ENCODE results near the gene RMDN3.

RMDN3 gene

DNA sequence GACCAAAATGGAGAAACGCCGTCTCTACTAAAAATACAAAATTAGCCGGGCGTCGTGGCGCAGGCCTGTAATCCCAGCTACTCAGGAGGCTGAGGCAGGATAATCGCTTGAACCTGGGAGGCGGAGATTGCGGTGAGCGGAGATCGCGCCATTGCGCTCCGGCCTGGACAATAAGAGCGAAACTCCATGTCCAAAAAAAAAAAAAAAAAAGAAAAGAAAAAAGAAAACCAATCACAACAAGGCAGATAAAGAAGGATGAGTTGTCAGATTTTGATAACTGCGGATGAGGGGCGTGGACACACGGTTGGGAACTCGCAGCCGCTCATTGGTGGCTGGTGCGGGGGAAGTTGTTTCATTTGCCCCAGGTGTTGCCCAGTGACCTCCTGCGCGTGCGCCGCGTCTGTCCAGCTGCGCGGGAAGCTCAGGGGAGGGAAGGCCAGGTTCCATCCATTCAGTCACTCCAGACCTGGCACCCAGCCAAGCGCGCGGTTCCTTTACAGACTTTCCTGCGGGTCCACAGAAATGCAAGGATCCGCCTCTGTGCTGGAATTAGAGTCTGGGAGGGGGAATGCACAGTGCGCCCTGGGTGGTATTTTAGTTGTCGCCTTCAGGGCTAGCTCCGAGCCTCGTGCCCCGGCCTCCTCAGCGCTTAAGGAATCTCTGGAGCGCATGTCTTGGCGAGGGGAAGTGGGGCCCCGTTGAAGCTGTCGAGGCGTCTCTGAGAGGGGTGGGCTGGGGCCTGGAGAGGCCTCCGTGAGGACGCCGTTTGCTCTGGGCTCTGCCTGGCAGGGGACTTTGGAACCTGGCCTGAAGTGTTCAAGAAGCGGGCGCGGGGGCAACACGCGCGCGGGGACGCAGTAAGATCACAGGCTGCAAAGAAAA, 8.1 kb upstream of the RMDN3 start:
- Histone ChIP-seq H3K18ac (ENCODE audit: low read length) (peak overlapping the region; percentile 35), H2AFZ (ENCODE audit: insufficient read depth, low read length, poor library complexity) (peak overlapping the region; percentile 59), H3K14ac (ENCODE audit: low read length) (peak overlapping the region; percentile 86), H3K27ac (ENCODE audit: low read depth, low read length) (peak overlapping the region; percentile 22), H4K12ac (ENCODE audit: low read depth, low read length) (peak overlapping the region; percentile 49), H3K36me3 (ENCODE audit: control insufficient read depth in 1 of 2, insufficient read depth in 2 of 2, low read length in 2 of 2) (peaks cover 10 to 11% of the 10 kb centered on the region in 2 experiments), H3K4me3 (ENCODE audit: low read depth, low read length) (peak overlapping the region; percentile 64), H2BK5ac (ENCODE audit: low read depth, low read length, poor library complexity) (no peak overlapping the region), H2BK120ac (ENCODE audit: insufficient read depth, low read length, poor library complexity) (no peak overlapping the region), H2AK5ac (ENCODE audit: low read length) (no peak overlapping the region), H4K8ac (ENCODE audit: low read depth, low read length) (peak overlapping the region; percentile 88), H3K79me2 (ENCODE audit: control insufficient read depth, insufficient read depth, low read length, poor library complexity) (no peaks in the 10 kb centered on the region), H2BK12ac (ENCODE audit: low read length) (no peak overlapping the region), H3K4me2 (ENCODE audit: low read length) (peak overlapping the region; percentile 75), H4K91ac (ENCODE audit: low read depth, low read length) (peak overlapping the region; percentile 53), H3K4me1 (ENCODE audit: control insufficient read depth in 1 of 2, insufficient read depth in 2 of 2, low read length in 2 of 2) (peaks cover 18 to 19% of the 10 kb centered on the region in 2 experiments), H3K4ac (ENCODE audit: low read depth, low read length) (peak overlapping the region; percentile 3), H3K9me3 (ENCODE audit: insufficient read depth, low read depth, low read length) (peaks cover 2% of the 10 kb centered on the region), H3K27me3 (ENCODE audit: insufficient read depth, low read length) (no peaks in the 10 kb centered on the region), H3K9ac (ENCODE audit: low read length) (peak overlapping the region; percentile 30), H3K23ac (ENCODE audit: low read length) (no peak overlapping the region), H3K79me1 (ENCODE audit: low read length) (peaks cover 11% of the 10 kb centered on the region)
- WGBS (ENCODE audit: extremely low coverage, insufficient coverage, insufficient read length), result no CpG with 5 or more reads among the region's 55 CpGs
- DNase-seq, result peak; percentile 98 to 100

DNA sequence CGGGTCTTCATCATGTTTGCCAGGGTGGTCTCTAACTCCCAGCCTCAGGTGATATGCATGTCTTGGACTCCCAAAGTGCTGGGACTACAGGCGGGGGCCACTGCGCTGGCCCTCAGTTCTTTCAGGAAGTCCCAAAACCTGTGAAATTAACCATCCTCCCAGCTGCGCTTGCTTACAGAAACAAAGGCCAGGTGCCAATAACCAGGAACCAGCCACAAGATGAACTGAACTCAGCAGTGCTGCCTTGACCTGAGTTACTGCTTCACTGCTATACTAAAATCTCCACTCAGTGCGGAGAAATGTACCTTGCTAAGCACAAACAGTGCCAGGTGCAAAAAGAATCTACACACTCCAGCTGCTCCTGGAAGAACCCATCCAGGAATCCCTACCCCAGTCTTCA, 4.9 kb upstream of the RMDN3 start:
- H3K14ac ChIP-seq (ENCODE audit: low read length), result no peak overlapping the region
- H2BK120ac ChIP-seq (ENCODE audit: insufficient read depth, low read length, poor library complexity), result no peak overlapping the region
- H3K36me3 ChIP-seq (ENCODE audit: control insufficient read depth in 1 of 2, insufficient read depth in 2 of 2, low read length in 2 of 2), result no peaks in the 10 kb centered on the region
- H3K18ac ChIP-seq (ENCODE audit: low read length), result no peak overlapping the region
- H2AK5ac ChIP-seq (ENCODE audit: low read length), result no peak overlapping the region
- H2BK12ac ChIP-seq (ENCODE audit: low read length), result no peak overlapping the region
- no peak overlapping the region for H3K27ac ChIP-seq (ENCODE audit: low read depth, low read length)
- H4K12ac ChIP-seq (ENCODE audit: low read depth, low read length), result no peak overlapping the region
- DNase-seq, result no peak
- H3K4me1 ChIP-seq (ENCODE audit: control insufficient read depth in 1 of 2, insufficient read depth in 2 of 2, low read length in 2 of 2), result peaks cover 13 to 17% of the 10 kb centered on the region in 2 experiments
- no peak overlapping the region for H3K23ac ChIP-seq (ENCODE audit: low read length)
- no peak overlapping the region for H4K8ac ChIP-seq (ENCODE audit: low read depth, low read length)
- H3K27me3 ChIP-seq (ENCODE audit: insufficient read depth, low read length), result no peaks in the 10 kb centered on the region
- no peak overlapping the region for H4K91ac ChIP-seq (ENCODE audit: low read depth, low read length)
- H3K9me3 ChIP-seq (ENCODE audit: insufficient read depth, low read depth, low read length), result peaks cover 2% of the 10 kb centered on the region
- H2AFZ ChIP-seq (ENCODE audit: insufficient read depth, low read length, poor library complexity), result no peak overlapping the region
- no peak overlapping the region for H3K4me2 ChIP-seq (ENCODE audit: low read length)
- H3K79me1 ChIP-seq (ENCODE audit: low read length), result peaks cover 15% of the 10 kb centered on the region
- H2BK5ac ChIP-seq (ENCODE audit: low read depth, low read length, poor library complexity), result no peak overlapping the region
- WGBS (ENCODE audit: extremely low coverage, insufficient coverage, insufficient read length), result no CpG with 5 or more reads among the region's 5 CpGs
- H3K4ac ChIP-seq (ENCODE audit: low read depth, low read length), result no peak overlapping the region
- H3K9ac ChIP-seq (ENCODE audit: low read length), result no peak overlapping the region
- no peak overlapping the region for H3K4me3 ChIP-seq (ENCODE audit: low read depth, low read length)
- H3K79me2 ChIP-seq (ENCODE audit: control insufficient read depth, insufficient read depth, low read length, poor library complexity), result peaks cover under 1% of the 10 kb centered on the region

DNA sequence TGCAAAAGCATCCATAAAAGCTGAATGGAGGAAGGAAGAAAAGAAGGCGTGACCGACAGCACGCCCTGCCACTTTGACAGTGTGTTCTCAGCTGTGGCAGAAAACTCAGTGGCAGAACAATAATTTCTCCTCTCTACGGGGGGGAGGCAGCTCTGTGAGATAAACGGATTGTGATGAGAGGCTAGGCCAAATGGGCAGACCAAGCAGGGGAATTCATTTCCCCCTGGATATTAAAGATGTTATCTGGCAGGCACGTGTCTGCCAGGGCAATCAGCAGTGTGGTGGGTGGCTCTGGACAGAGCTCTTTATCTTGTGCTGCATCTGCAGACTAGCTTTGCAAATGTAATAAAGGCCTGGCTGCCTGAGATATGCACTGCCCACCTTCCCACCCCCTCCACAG, 1.9 kb upstream of the RMDN3 start:
- Histone ChIP-seq H2AK5ac (ENCODE audit: low read length) (no peak overlapping the region), H3K14ac (ENCODE audit: low read length) (no peak overlapping the region), H3K27me3 (ENCODE audit: insufficient read depth, low read length) (no peaks in the 10 kb centered on the region), H2BK120ac (ENCODE audit: insufficient read depth, low read length, poor library complexity) (no peak overlapping the region), H2BK5ac (ENCODE audit: low read depth, low read length, poor library complexity) (no peak overlapping the region), H3K4ac (ENCODE audit: low read depth, low read length) (no peak overlapping the region), H3K23ac (ENCODE audit: low read length) (no peak overlapping the region), H3K36me3 (ENCODE audit: control insufficient read depth in 1 of 2, insufficient read depth in 2 of 2, low read length in 2 of 2) (peaks cover 1 to 3% of the 10 kb centered on the region in 2 experiments), H2AFZ (ENCODE audit: insufficient read depth, low read length, poor library complexity) (no peak overlapping the region), H3K79me1 (ENCODE audit: low read length) (peaks cover 9% of the 10 kb centered on the region), H3K4me2 (ENCODE audit: low read length) (no peak overlapping the region), H3K9ac (ENCODE audit: low read length) (no peak overlapping the region), H3K79me2 (ENCODE audit: control insufficient read depth, insufficient read depth, low read length, poor library complexity) (peaks cover 5% of the 10 kb centered on the region), H3K27ac (ENCODE audit: low read depth, low read length) (no peak overlapping the region), H4K8ac (ENCODE audit: low read depth, low read length) (no peak overlapping the region), H4K91ac (ENCODE audit: low read depth, low read length) (no peak overlapping the region), H4K12ac (ENCODE audit: low read depth, low read length) (no peak overlapping the region), H3K4me1 (ENCODE audit: control insufficient read depth in 1 of 2, insufficient read depth in 2 of 2, low read length in 2 of 2) (peaks cover 4 to 12% of the 10 kb centered on the region in 2 experiments), H2BK12ac (ENCODE audit: low read length) (no peak overlapping the region), H3K18ac (ENCODE audit: low read length) (no peak overlapping the region), H3K9me3 (ENCODE audit: insufficient read depth, low read depth, low read length) (no peaks in the 10 kb centered on the region), H3K4me3 (ENCODE audit: low read depth, low read length) (no peak overlapping the region)
- WGBS (ENCODE audit: extremely low coverage, insufficient coverage, insufficient read length), result no CpG with 5 or more reads among the region's 6 CpGs
- DNase-seq, result no peak

DNA sequence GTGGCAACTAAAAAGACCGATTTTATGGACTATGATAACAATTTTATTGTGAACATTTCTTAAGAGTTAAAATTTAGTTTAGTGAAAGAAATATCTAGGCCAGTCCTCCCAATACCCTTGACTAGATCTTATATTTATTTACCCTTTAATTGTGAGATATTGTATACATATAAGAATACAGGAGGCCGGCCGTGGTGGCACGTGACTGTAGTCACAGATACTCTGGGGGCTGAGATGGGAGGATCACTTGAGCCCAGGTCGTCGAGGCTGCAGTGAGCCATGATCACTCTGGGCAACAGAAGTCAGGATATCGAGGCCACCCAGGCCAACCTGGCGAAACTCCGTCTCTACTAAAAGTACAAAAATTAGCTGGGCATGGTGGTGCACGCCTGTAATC, 756 bp upstream of the RMDN3 start:
- Histone ChIP-seq H4K8ac (ENCODE audit: low read depth, low read length) (peak overlapping the region; percentile 5), H2BK12ac (ENCODE audit: low read length) (no peak overlapping the region), H4K91ac (ENCODE audit: low read depth, low read length) (peak overlapping the region; percentile 77), H3K79me2 (ENCODE audit: control insufficient read depth, insufficient read depth, low read length, poor library complexity) (peaks cover 5% of the 10 kb centered on the region), H3K23ac (ENCODE audit: low read length) (no peak overlapping the region), H3K79me1 (ENCODE audit: low read length) (peaks cover 9% of the 10 kb centered on the region), H3K14ac (ENCODE audit: low read length) (no peak overlapping the region), H3K27me3 (ENCODE audit: insufficient read depth, low read length) (no peaks in the 10 kb centered on the region), H3K9me3 (ENCODE audit: insufficient read depth, low read depth, low read length) (no peaks in the 10 kb centered on the region), H3K4me3 (ENCODE audit: low read depth, low read length) (no peak overlapping the region), H2BK120ac (ENCODE audit: insufficient read depth, low read length, poor library complexity) (no peak overlapping the region), H4K12ac (ENCODE audit: low read depth, low read length) (no peak overlapping the region), H2AK5ac (ENCODE audit: low read length) (no peak overlapping the region), H3K9ac (ENCODE audit: low read length) (no peak overlapping the region), H3K4me2 (ENCODE audit: low read length) (peak overlapping the region; percentile 75), H2BK5ac (ENCODE audit: low read depth, low read length, poor library complexity) (no peak overlapping the region), H3K36me3 (ENCODE audit: control insufficient read depth in 1 of 2, insufficient read depth in 2 of 2, low read length in 2 of 2) (peaks cover 10 to 12% of the 10 kb centered on the region in 2 experiments), H3K4me1 (ENCODE audit: control insufficient read depth in 1 of 2, insufficient read depth in 2 of 2, low read length in 2 of 2) (peaks cover 4 to 12% of the 10 kb centered on the region in 2 experiments), H3K4ac (ENCODE audit: low read depth, low read length) (no peak overlapping the region), H2AFZ (ENCODE audit: insufficient read depth, low read length, poor library complexity) (no peak overlapping the region), H3K27ac (ENCODE audit: low read depth, low read length) (peak overlapping the region; percentile 86), H3K18ac (ENCODE audit: low read length) (no peak overlapping the region)
- no CpG with 5 or more reads among the region's 10 CpGs for WGBS (ENCODE audit: extremely low coverage, insufficient coverage, insufficient read length)
- DNase-seq, result no peak

Measured in trophoblast cell (in vitro differentiated cells and primary cell).